ENCODE measurements around the gene ZDHHC7.
"Not testable (repeated sequence)": the region's sequence is repeated elsewhere in the genome, so short reads cannot be mapped to it uniquely, and the experiment has no call there.

Gene ZDHHC7

GRCh38 chr16:84942786-84943185 is 68.5 kb downstream of the ZDHHC7 start:
- Histone ChIP-seq H3K27me3 (ENCODE audit: low read depth, low read length) (0 out of 2 replicates have a peak, but pooled peaks cover 8% of the 10 kb centered on the region), H2AFZ (ENCODE audit: low read depth, low read length) (no peak overlapping the region), H3K4me2 (ENCODE audit: low read length) (no peak overlapping the region), H4K20me1 (ENCODE audit: insufficient read depth, low read length) (no peaks in the 10 kb centered on the region), H3K9ac (ENCODE audit: low read length) (no peak overlapping the region), H3K4me1 (ENCODE audit: low read length) (no peaks in the 10 kb centered on the region), H3K79me2 (ENCODE audit: low read length) (no peaks in the 10 kb centered on the region), H3K4me3 (ENCODE audit: low read length) (no peak overlapping the region), H3K36me3 (replicated peaks; ENCODE audit: low read depth, low read length) (no peaks in the 10 kb centered on the region), H3K27ac (ENCODE audit: low read length) (no peak overlapping the region), H3K9me3 (ENCODE audit: insufficient read depth, low read length) (no peaks in the 10 kb centered on the region)
- no peak for TF ChIP-seq EZH2phosphoT487 (IDR thresholded peaks at IDR 0.05; ENCODE audit: low read depth)
- TF ChIP-seq, protein P1, sequence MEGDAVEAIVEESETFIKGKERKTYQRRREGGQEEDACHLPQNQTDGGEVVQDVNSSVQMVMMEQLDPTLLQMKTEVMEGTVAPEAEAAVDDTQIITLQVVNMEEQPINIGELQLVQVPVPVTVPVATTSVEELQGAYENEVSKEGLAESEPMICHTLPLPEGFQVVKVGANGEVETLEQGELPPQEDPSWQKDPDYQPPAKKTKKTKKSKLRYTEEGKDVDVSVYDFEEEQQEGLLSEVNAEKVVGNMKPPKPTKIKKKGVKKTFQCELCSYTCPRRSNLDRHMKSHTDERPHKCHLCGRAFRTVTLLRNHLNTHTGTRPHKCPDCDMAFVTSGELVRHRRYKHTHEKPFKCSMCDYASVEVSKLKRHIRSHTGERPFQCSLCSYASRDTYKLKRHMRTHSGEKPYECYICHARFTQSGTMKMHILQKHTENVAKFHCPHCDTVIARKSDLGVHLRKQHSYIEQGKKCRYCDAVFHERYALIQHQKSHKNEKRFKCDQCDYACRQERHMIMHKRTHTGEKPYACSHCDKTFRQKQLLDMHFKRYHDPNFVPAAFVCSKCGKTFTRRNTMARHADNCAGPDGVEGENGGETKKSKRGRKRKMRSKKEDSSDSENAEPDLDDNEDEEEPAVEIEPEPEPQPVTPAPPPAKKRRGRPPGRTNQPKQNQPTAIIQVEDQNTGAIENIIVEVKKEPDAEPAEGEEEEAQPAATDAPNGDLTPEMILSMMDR (IDR thresholded peaks at IDR 0.05; ENCODE audit: low read depth, low read length) = no peak

DNA sequence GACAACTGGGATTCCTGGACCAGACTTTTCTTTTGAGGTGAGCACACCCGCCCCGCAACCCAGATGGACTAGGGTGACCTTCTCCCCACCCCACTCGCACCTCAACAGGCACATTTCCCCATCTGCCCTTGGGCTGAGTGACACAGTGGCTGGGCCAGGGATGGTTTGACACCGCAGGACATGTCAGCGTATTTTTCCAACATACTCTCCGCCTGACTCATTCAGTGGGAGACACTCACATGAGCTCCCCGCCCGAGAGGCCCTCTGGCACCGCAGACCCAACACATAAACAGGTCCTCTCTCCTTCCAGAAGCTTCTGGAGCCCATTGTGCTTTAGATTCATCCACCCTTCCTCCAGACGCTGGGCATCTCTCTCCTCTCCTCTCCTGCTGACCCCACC is 69.4 kb downstream of the ZDHHC7 start:
- H3K27me3 ChIP-seq (ENCODE audit: low read depth, low read length) = peaks cover 15% of the 10 kb centered on the region; the same call in 1 of the 2 replicates
- H3K4me3 ChIP-seq (ENCODE audit: low read length) = no peak overlapping the region
- no peak overlapping the region for H3K4me2 ChIP-seq (ENCODE audit: low read length)
- H3K36me3 ChIP-seq (replicated peaks; ENCODE audit: low read depth, low read length) = no peaks in the 10 kb centered on the region
- H4K20me1 ChIP-seq (ENCODE audit: insufficient read depth, low read length) = no peaks in the 10 kb centered on the region
- H3K79me2 ChIP-seq (ENCODE audit: low read length) = no peaks in the 10 kb centered on the region
- no peaks in the 10 kb centered on the region for H3K4me1 ChIP-seq (ENCODE audit: low read length)
- H3K9me3 ChIP-seq (ENCODE audit: insufficient read depth, low read length) = no peaks in the 10 kb centered on the region
- no peak overlapping the region for H3K27ac ChIP-seq (ENCODE audit: low read length)
- no peak overlapping the region for H3K9ac ChIP-seq (ENCODE audit: low read length)
- H2AFZ ChIP-seq (ENCODE audit: low read depth, low read length) = no peak overlapping the region
- TF ChIP-seq, protein P1 (IDR thresholded peaks at IDR 0.05; ENCODE audit: low read depth, low read length) = no peak
- no peak for TF ChIP-seq EZH2phosphoT487 (IDR thresholded peaks at IDR 0.05; ENCODE audit: low read depth)

DNA sequence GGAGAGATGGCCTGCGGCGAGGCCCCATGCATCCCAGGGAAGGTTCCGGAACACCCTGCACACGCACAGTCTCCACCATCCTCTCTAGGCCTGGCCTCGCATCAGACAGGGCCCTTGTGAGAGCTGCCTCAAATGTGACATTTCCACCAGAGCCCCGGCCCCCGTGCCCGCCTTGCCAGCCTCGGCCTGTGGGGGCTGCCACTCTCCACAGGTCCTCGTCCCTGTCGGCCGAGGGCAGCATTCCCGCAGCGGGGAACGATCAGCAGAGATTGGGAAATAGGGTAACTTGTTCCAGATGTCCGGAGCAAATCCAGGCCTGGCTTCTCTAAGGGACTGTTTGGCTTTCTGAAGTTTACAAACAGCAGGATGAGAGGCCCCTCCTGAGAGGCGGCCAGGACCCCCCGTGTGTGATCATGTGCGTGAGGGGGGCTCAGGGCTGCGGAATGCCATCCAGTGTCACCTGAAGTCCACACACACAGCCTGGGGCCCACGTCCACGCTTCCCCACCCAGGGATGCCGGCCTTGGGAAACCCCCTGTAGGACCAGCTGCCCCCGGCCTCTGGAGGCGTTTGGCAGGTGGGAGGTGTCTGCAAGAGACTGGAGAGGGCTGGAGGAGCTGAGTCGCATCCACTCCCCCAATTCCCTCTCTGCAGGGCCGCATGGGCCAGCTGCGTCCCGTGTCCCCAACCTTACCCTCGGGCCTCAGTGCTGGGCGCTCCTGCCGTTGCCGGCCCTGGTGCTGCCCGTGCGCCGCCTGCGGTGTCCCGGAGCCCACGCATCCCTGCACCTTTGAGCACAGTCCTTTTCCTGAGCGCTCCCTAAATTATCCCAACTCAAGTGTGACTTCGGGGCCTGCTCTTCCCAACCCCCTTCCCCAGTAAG is 70.4 kb downstream of the ZDHHC7 start:
- no peak overlapping the region for H3K27ac ChIP-seq (ENCODE audit: low read length)
- H3K9me3 ChIP-seq (ENCODE audit: insufficient read depth, low read length) = no peaks in the 10 kb centered on the region
- no peaks in the 10 kb centered on the region for H3K4me1 ChIP-seq (ENCODE audit: low read length)
- no peaks in the 10 kb centered on the region for H3K36me3 ChIP-seq (replicated peaks; ENCODE audit: low read depth, low read length)
- H3K79me2 ChIP-seq (ENCODE audit: low read length) = no peaks in the 10 kb centered on the region
- TF ChIP-seq, protein P1 (IDR thresholded peaks at IDR 0.05; ENCODE audit: low read depth, low read length) = no peak
- no peak for TF ChIP-seq EZH2phosphoT487 (IDR thresholded peaks at IDR 0.05; ENCODE audit: low read depth)
- H3K9ac ChIP-seq (ENCODE audit: low read length) = no peak overlapping the region
- no peak overlapping the region for H3K4me2 ChIP-seq (ENCODE audit: low read length)
- no peak overlapping the region for H2AFZ ChIP-seq (ENCODE audit: low read depth, low read length)
- H3K27me3 ChIP-seq (ENCODE audit: low read depth, low read length) = peaks cover 15% of the 10 kb centered on the region; the same call in 1 of the 2 replicates
- H3K4me3 ChIP-seq (ENCODE audit: low read length) = no peak overlapping the region
- H4K20me1 ChIP-seq (ENCODE audit: insufficient read depth, low read length) = no peaks in the 10 kb centered on the region

- not testable (repeated sequence) for H3K9ac ChIP-seq (ENCODE audit: low read length); H3K27ac ChIP-seq (ENCODE audit: low read length); H3K36me3 ChIP-seq (replicated peaks; ENCODE audit: low read depth, low read length); H4K20me1 ChIP-seq (ENCODE audit: insufficient read depth, low read length); H3K79me2 ChIP-seq (ENCODE audit: low read length); H3K4me2 ChIP-seq (ENCODE audit: low read length); H2AFZ ChIP-seq (ENCODE audit: low read depth, low read length); H3K4me3 ChIP-seq (ENCODE audit: low read length); H3K9me3 ChIP-seq (ENCODE audit: insufficient read depth, low read length); H3K27me3 ChIP-seq (ENCODE audit: low read depth, low read length); H3K4me1 ChIP-seq (ENCODE audit: low read length)
These were observed 72.7 kb downstream of the ZDHHC7 start for GRCh38 chr16:84938616-84939015.
